GM18870 (cell line): ENCODE results near the gene PDC.
A peak's percentile ranks its signal among the peaks of the same experiment; 100 is the strongest.

Experiments used
- ATAC-seq: cut with Tn5 transposase; IDR thresholded peaks from one replicate; pipeline ENCODE4 v1.9.1; 2021; ENCODE audit warnings: moderate library complexity; ENCODE audit not compliant: unreplicated experiment

The PDC gene

DNA sequence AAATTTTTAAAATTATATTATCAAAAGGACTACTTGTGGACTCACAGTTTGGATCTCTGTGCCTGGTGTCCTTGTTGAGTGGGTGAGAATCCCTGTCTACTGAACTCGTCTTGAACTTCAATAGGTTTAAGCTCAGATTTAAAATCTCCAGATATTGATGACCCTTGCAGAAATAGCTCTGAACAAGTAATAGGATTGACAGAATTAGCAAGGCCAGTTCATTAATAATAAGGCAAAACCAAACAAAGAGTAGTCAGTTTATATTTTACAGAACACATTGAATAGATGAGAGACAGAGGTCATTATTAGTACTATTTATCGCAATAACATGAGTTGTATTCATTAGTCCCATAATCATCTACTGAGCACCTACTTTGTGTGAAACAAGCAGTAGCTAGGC lies at the start of gene PDC:
Gene PDC (minus strand): TSS at position 101 of the 400 bp plus-strand sequence. CDS start 11,655 bp downstream, outside the sequence.
- no peak for ATAC-seq

DNA sequence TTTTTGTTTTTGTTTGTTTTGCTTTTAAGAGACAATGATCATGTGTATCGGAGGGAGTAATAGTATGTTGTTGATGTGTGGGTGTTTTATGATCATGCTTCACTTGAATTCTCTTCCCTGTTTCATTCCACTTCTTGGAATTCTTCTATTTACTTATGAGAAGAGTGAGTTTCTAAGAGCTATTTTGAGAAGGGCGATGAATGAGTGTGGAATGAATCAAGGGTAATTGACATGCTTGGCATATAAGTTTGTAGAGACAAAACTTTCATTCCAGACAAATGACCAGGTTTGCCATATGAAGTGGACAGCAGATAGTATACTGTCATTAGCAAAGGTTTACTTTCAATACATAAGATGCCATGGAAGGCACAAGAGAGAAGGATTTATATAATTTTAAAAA lies 42.3 kb upstream of the PDC start:
- no peak for ATAC-seq

DNA sequence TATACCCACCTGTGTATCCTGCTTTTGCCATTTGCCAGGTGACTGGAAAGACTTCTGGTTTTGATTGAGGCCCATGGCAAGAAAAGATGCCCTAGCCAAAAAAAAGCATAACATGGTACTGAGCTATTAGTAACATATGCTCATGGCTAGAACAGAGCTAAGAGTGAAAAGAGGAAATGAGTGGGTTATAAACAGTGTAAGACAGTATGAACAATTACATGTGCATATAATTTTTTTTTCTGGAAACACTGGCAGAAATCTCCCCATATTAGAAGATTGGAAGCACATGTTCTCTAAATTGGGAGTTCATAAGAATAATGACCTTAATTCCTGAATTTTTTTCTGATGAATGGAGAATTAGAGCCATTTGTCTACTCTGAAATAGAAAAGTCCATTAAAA lies 41.2 kb upstream of the PDC start:
- no peak for ATAC-seq

DNA sequence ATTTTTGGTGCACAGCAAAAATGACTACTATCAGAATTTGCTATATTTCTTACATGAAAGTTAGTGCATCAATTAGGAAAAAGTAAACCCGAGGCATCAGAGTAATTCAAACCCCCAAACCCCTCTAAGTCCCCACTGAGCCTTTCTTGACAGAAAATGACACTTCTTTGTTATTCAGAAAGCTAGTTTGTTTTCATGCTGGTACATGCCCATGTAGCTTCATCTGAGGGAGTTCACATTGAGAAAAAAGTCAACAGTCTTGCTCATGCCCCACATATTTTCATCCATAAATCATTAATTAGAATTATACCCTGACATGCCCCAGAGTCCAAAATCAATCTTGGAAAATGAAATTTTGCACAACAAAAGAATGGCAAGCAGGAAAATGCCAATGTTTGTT lies 39.9 kb upstream of the PDC start:
- no peak for ATAC-seq

DNA sequence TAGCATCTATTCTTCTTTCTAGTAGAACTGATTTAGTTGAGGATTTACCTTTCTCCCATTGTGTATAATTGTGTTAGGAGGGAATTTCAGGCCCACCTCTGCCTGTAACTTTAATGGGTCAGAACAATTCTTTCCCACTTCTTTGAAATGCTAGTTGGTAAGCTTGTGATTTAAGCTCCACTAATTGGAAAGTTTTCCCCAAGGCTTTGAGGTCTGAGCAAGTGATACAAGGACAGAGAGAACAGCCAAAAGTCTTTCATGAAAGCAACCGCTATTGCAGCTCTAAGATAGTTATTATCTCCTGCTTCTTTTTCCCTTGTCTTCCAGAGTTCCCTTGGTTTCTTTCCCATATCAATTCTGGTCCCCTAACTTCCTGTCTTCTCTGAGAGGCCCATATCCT lies 38.7 kb upstream of the PDC start:
- no peak for ATAC-seq

DNA sequence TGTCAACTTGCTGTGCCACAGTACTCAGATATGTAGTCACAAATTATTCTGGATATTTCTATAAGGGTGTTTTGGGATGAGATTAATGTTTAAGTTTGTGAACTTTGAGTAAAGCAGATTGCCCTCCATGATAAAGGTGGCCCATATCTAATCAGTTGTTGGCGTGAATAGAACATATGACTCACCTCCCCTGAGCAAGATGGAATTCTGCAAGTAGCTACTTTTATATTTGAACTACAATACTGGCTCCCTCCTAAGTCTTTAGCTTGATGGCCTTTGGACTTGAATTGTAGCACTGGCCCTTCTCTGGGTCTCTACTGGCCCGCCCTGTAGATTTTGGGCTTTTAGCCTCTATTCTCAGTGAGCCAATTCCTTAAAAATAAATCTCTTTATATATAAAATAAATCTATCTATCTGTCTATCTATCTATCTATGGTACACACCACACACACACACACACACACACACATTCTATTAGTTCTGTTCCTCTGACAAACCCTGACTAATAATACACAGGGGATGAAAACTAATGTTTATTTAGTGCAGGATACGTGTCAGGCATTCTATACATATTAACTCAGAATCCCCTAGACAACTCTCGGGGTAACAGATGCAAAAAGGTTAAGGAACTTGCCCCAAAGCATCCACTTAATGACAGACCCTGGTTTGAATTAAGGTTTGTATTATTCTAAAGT lies 37.9 kb upstream of the PDC start:
- no peak for ATAC-seq

DNA sequence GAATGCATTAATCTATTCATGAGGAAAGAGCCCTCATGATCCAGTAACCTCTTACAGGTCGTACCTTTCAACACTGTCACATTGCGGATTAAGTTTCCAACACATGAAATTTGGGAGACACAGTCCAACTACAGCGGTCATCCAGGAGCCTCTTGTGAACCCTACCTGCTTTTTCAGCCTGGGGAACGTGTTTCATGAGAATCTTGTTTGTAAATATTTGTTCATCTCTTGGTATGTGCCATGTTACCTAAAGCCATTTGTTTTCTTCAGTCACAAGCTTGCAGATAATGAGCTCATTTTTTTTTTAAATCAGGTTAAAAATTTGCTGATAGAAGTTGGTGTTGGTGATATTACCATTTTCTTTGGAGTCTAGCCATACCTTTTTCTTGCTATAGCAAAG lies 37.2 kb upstream of the PDC start:
- no peak for ATAC-seq

DNA sequence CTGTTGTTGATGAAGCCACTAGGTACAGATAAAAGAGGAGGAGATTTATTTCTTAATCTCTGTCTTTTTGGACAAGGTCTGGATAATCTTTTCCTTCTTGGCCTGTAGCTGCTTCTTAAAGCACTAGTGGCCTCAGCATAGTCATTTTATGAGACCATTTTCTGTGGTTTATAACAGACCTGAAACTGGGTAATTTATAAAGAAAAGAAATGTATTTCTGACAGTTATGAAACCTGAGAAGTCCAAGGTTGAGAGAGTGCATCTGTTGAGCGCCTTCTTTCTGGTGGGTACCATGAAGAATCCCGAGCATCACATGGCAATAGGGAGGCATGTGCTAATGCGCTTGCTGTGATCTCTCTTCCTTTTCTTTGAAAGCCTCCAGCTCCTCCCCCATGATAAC lies 36.7 kb upstream of the PDC start:
- peak; percentile 44 for ATAC-seq

DNA sequence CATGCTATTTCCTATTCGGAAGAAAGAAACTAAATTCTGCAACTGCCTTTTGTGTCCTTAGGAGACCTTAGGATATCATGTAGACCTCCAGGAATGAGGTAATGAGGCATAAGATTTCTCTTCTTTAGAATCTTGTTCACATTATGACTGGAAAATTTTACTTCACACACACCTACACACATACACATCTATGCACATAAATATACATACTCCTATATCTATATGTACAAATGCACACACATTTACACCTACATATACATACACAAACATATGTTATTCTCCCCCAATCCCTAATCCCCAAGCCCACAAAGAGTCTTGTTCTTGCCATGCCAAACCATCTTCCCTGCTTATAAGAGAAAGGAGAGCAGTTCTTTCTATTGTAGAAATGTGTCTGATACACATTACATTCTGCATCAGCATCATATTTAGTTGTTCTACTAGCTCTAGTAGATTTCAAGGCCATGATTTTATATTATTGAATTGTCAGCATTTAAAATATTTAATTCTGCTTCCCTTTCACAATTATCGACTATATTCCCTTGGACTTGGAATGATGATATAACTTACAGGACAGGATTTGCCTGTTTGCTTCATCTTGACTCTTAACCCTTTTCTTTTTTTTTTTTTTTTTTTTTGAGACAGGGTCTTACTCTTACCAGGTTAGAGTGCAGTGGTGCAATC lies 35.4 kb upstream of the PDC start:
- ATAC-seq, result no peak

DNA sequence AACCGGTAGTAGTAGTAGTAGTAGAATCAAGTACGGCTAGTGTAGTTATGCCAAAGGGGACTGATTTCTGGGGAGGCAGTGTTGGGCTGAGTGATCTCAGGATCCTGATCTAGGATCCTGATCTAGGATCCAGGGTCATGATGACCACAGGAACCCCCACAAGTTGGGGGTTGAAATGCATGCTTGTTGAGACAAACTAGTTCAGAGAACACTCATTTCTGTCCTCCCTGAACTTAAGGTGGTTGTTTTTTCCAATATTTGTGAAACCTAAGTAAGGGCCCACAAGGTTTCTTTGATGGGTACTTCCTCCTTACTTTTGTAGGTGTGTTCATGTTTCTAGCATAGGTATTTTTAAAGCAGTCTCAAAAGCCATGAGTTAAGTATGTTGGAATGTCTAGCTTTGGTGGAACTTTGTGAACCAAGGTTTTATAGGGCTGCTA lies 33.9 kb upstream of the PDC start:
- no peak for ATAC-seq

DNA sequence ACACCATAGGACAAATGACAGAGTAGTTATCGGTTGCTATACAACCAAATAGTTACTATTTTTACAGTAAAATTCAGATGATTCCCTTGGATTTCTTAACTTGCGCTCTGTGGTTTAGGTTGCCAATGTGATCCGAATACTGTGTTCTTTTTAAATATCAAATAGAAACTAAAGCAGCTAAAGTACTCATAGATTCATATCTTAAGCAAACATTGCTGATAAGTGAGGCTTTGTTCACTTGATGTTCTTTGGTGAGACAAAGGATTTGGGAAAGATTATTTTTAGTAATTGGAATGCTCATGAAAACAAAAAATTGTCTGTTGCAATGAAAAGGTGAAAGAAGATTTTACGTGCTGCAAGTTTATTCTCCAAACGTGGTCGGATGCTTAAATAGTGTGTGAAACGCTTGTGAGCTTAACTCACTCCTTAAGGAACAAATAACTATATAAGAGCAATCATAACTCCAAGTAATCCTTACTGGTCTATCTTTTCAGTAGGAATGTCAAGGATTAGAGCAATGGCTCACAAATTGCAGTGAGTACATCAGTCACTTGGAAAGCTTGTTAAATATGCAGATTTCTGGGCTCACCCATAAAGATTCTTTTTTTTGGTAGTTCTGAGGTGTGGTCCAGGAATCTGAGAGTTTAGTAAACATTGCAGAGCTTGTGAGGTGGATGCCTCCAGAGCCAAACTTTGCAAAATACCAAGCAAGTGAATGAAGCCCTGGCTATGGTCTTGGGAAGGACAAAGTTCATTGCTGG lies 31.8 kb upstream of the PDC start:
- no peak for ATAC-seq

DNA sequence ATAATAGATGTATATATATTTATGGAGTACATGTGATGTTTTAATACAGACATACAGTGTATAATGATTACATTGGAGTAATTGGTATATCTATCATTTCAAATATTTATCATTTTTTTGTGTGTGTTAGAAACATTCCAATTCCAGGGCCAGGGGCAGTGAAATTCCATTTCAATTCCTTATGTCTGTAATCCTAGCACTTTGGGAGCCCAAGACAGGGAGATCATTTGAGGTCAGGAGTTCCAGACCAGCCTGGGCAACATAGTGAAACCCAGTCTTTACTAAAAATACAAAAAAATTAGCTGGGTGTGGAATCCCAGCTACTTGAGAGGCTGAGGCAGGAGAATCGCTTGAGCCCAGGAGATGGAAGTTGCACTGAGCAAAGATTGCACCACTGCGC lies 30.4 kb upstream of the PDC start:
- no peak for ATAC-seq

DNA sequence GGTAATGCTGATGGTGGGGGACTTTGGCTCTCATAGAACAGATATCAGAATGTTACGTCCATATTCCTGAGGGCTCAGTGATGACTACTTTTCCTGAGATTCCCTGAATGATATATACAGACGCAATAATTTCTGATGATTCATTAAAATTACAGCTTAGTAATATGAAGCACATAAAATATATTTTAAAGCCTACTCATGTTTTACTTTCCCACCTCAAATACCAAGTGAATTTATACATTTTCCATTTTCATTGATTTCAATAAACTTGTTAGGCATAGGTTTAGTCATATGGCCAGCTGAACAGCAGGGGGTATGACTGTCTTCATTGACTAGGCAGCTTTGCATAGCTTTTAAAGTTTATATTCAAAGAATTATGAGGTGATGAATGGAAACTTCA lies 26.2 kb upstream of the PDC start:
- ATAC-seq, result no peak

DNA sequence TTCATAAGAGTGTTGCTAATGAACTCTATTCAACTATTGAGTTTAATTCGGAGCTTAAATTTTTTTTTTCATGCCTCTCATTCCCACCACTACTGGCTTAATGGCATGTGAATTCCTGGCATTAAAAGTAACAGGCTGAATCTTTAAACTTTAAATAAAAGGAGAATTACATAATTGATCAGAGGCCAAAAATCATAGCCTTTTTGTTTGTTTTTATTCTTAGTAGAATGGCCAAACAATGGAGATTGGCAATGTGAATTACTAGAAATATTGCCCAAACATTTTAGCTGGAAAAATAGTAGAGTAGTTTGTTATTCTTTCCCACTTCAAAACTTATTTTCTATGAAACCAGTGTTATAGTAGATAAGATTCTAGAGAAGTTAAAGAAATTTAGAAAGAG lies 25.1 kb upstream of the PDC start:
- ATAC-seq, result no peak

DNA sequence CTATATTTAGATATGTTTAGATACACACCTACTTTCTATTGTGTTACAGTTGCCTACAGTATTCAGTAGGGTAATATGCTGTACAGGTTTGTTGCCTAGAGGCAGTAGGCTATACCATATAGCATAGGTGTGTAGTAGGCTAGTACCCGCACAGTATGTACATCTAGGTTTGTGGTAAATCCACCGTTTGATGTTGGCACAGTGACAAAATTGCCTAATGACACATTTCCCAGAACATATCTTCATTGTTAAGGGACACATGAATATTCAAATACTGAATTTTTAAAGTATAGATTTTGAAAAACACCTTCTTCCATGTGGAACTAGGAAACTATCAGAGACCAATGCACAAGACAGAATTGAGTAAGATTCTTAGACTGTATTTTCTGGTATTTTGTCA lies 22.6 kb upstream of the PDC start:
- ATAC-seq, result no peak

DNA sequence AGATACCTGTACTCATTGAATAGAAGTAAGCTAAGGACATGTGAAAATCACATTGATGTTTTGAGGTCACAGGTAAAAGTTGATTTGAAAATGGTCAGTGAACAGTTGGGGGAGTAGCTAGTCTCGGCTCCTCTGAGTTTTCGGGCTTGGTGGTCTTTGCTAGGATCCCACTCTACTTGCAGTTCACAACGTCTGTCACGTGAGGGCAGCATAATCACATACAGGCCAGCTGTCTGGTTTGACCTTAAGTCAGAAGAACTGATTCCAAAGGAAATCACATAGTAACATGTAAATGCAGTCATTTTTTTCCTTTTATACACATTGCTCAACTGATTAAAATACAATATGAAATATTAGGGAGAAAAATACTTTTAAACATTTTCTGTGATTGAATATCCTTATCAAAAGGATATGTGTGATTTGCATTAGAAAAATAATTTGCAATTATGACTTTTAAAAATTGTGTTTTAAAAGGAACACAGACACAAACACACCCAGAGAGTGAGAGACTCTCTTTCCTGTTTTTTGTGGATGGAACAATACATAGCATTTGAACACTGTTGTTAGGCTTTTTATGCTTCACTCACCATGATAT lies 21.8 kb upstream of the PDC start:
- peak; percentile 66 for ATAC-seq

DNA sequence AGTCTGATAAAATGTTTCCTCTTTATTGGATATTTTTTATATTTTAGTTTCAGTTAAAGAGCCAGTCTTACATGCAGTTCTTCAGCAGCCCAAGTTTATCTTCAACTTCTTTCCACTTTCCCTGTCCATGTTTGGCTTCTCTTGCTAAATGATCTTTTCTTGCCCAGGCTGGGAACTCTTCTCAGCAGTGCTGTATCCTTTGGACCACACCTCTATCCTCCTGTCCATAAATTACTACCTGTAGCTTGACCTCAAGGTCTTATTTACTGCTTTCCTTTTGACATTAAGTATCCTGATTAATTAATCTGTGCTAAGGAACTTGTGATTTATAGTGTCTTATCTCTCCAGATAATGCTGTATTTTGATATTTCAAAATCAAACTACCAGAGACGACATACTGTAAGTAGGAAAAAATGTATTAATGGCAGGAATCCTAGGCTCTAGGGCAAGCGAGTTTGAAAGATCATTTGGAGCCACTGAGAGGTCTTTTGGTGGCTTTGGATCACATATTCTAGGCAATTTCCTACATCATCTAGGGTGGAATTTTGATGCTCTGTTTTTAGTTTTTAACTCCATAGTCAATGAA lies 20.5 kb upstream of the PDC start:
- no peak for ATAC-seq

DNA sequence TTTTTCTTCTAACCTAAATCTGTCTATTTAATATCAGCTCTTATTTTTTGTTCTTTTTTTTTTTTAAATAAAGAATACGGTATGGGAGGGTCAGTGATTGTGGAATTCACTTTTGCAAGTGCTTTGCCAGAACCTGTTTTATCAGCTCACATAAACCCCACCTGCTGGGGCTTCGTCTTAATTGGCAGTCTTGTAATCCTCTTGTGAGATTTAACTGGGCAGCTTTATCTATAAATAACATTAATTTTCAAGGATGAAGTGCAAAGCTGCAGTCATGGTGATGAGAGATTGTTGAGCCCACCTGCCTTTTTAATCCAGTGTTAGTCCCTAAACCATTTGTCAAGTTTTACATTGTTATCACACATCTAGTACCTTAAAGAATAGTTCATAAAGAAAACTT lies 18.2 kb upstream of the PDC start:
- no peak for ATAC-seq

DNA sequence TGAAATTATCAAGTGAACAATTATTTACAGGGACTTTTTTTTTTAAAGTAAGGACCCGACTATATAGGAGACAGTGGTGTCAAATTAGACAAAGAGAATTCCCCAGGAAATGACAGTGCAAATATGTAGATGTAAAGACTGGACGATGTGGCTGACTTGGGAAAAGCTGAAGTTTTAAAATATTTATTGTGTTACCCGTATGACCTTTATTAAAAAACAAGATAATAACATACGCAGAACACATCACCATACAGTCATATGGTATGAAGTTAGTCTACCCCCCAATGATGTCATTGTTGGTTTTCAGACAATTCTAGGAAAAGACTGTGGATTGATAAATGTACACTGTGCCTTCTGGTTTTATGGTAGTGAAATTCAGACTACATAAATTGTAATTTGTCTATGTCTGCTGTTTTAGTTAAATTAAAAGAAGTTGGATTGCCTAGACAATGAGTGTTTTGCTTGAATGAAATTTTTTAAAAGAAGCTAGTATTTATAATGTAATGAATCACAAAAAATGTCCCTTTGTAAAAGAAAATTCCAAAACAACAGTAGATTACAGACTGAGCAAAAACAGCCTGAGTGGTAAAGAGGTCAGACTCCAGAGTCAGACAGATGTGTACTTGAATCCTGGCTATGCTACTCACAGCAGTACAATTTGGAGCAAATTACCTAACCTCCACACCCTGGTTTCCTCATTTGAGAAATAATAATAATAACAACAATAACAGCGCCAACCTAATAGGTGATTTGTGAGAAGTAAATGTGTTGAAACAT lies 15.5 kb upstream of the PDC start:
- ATAC-seq, result no peak

DNA sequence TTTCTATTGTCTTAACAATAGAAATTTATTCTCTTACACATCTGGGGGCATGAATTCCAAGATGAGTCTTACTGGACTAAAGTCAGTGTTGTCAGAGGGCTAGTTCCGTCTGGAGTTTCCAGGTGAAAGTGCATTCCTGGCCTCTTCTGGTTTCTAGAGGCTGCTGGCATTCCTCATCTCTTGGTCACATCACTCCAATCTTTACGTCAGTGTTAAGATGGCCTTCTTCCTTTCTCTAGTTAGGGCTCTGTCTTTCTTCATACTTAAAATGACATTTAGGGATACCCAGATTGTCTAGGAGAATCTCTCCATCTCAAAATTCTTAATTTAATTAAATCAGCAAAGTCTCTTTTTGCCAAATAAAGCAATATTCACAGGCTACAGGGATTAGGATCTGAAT lies 13.3 kb upstream of the PDC start:
- ATAC-seq, result no peak

DNA sequence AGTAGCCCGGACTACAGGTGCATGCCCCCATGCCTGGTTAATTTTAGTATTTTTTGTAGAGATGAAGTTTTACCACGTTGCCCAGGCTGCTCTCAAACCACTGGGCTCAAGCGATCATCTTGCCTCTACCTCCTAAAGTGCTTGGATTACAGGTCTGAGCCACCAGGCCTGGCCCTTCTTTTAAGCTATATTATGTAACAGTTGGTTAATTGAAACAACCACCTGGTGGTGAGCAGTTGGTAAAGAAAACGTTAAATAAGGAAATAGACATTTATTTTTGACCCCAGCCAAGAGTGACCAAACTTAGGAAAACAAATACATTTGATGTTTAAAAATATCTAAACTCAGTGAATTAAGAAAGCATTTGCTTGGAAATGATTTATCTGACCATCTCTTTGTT lies 12.1 kb upstream of the PDC start:
- no peak for ATAC-seq
